Kidney epithelial cell (primary cell): ENCODE results near the gene VWA5A. TPM values are rescaled to one million over a fixed set of nuclear protein-coding genes. Genes with fewer than 3 reads are reported as not detected.

ENCODE experiments used
- DNase-seq: peaks from one replicate; pipeline ENCODE4 v3.0.0-alpha.2; 2010; ENCODE audit warnings: low read depth
- H3K27me3 ChIP-seq: 2 replicates; pipeline ENCODE4 v1.6.0; 2011; ENCODE audit warnings: low read length; ENCODE audit not compliant: control insufficient read depth, insufficient read depth
- H3K36me3 ChIP-seq: 2 replicates; pipeline ENCODE4 v1.5.1; 2011; ENCODE audit warnings: low read length; ENCODE audit not compliant: control insufficient read depth, insufficient read depth
- H3K4me3 ChIP-seq: 2 replicates; pipeline ENCODE4 v1.5.1; 2011; ENCODE audit warnings: low read depth, mild to moderate bottlenecking, control low read depth, low read length
- CTCF ChIP-seq: IDR thresholded peaks from 2 replicates; pipeline ENCODE4 v1.5.1; 2011; ENCODE audit warnings: mild to moderate bottlenecking, moderate library complexity, low read length, control low read depth, inconsistent platforms; ENCODE audit not compliant: insufficient read depth, poor library complexity, severe bottlenecking
- total RNA-seq: library from RNA; depleted of rRNA; stranded (reverse); fragments of >200 nt; gene quantifications from 2 replicates; pipeline ENCODE4 v1.2.3, GENCODE V29; 2015

VWA5A gene
- total RNA-seq, 1 donor from 2014 or later = 33.4 TPM

- Histone ChIP-seq H3K27me3 (no peaks in the 10 kb centered on the region), H3K4me3 (no peak overlapping the region), H3K36me3 (no peaks in the 10 kb centered on the region)
- no peak for TF ChIP-seq CTCF
- no peak for DNase-seq
Observed at GRCh38 chr11:124101737-124102136, 13.5 kb upstream of the VWA5A start.

GRCh38 chr11:124108156-124108555 is 7.1 kb upstream of the VWA5A start:
- Histone ChIP-seq H3K4me3 (no peak overlapping the region), H3K27me3 (no peaks in the 10 kb centered on the region), H3K36me3 (no peaks in the 10 kb centered on the region)
- TF ChIP-seq CTCF = peak; percentile 44
- no peak for DNase-seq

DNA sequence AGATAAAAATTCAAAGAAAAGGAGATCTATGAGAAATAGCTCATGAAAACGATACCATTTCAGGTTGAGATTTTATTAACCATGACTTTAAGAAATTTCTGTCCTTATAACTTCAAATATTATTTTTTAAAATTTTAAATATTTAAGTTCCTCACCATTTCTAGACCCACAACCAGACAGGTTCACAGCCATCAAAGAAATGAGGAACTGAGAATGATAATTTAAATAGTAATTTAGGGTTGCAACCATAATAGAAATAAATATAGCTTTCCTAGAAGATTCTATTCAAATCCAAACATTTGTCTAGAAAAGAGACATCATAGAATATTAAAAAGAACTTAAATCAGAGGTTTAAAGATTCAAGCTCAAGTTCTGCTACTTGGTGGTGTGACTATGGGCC is 5.9 kb upstream of the VWA5A start:
- TF ChIP-seq CTCF = no peak
- H3K27me3 ChIP-seq = no peaks in the 10 kb centered on the region
- no peaks in the 10 kb centered on the region for H3K36me3 ChIP-seq
- no peak overlapping the region for H3K4me3 ChIP-seq
- no peak for DNase-seq

- DNase-seq = no peak
- no peaks in the 10 kb centered on the region for H3K36me3 ChIP-seq
- no peaks in the 10 kb centered on the region for H3K27me3 ChIP-seq
- no peak overlapping the region for H3K4me3 ChIP-seq
- TF ChIP-seq CTCF = no peak
Observed at GRCh38 chr11:124110201-124110600, 5.0 kb upstream of the VWA5A start.

DNA sequence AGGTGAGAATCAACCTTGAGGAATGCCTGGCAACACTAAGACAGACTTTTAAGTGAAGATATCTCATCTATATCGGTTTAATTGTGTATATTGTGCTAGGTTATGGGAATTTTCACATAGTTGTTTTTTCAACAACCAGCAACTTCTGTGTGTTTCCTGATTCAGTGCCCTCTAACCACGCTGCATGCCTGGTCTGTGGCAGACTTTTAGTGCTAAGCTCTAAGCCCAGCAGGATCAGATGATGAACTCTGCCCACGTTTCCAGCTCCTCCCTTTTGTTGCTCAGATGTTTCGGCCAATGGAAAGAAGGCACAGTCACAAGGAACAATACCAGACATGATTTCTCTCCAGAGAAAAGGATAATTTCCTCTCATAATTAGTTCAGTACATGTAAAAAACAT is 1.4 kb upstream of the VWA5A start:
- no peak for TF ChIP-seq CTCF
- peaks cover 4% of the 10 kb centered on the region for H3K36me3 ChIP-seq
- H3K4me3 ChIP-seq = no peak overlapping the region
- no peaks in the 10 kb centered on the region for H3K27me3 ChIP-seq
- DNase-seq = no peak

DNA sequence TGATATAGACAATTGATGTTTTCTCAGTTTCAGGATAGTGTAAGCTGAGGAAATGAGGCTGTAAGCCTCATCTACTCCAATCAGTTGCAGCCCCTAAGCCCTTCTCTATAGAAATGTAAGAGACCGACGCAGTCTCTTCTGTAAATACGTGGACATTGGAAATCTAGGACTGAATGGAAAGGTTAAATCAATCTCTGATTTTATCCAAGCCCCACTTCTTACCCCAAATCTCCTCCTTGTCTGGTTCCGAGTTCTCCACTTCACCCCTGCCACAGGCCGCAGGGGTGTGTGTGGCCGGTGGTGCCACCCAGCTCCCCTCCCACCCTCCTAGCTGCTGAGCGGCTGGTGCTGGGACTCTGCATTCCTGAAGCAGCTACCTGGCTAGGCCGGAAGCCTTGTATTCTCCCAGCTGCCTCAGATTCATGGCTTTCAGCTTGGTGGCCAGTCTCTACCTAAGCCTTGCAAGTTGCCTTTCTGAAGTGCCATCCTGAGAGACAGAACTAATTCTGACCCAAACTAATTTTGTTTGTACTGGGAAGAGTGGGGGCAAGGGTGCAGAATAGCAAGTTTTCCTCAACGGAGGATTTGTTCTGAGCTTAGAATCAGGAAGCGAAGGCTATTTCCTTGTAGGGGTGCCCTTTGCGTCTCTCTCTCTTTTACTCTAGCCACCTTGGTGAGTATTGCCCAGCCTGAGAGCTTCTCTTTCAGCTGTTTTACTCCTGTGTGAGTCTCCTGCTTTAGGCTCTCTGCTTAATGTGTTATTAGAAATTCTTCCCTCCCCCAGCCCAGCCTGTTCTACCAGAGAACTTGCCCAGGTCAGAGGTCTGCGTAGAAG is 749 bp downstream of the VWA5A start:
- TF ChIP-seq CTCF = no peak

More for the DNA sequence above, 749 bp downstream of the VWA5A start:
- Histone ChIP-seq H3K4me3 (peak overlapping the region; percentile 56), H3K27me3 (no peaks in the 10 kb centered on the region), H3K36me3 (peaks cover 4% of the 10 kb centered on the region)
- no peak for DNase-seq
